ENCODE results near the gene ADAM8. TPM values are rescaled to one million over a fixed set of nuclear protein-coding genes. Genes with fewer than 3 reads are reported as not detected.
"Not testable (repeated sequence)": the region's sequence is repeated elsewhere in the genome, so short reads cannot be mapped to it uniquely, and the experiment has no call there.

Gene ADAM8
- total RNA-seq, 1 donor from 2014 or later = 1.7 TPM

- no peak for DNase-seq
Measured at GRCh38 chr10:133248334-133248715, 28.3 kb downstream of the ADAM8 start.

GRCh38 chr10:133247681-133248333 lies 28.9 kb downstream of the ADAM8 start:
- no peak for DNase-seq

GRCh38 chr10:133246236-133246626 lies 30.4 kb downstream of the ADAM8 start:
- no peak for DNase-seq

GRCh38 chr10:133245439-133246235 lies 31.0 kb downstream of the ADAM8 start:
- no peak for DNase-seq

GRCh38 chr10:133243593-133243992 lies 33.1 kb downstream of the ADAM8 start:
- DNase-seq = no peak

GRCh38 chr10:133242611-133243356 lies 33.9 kb downstream of the ADAM8 start:
- no peak for DNase-seq

- DNase-seq = no peak
Measured at GRCh38 chr10:133241501-133242205, 35.0 kb downstream of the ADAM8 start.

GRCh38 chr10:133239990-133240389 lies 36.7 kb downstream of the ADAM8 start:
- no peak for DNase-seq

GRCh38 chr10:133238466-133238804 lies 38.2 kb downstream of the ADAM8 start:
- no peak for DNase-seq

- no peak for DNase-seq
Measured at GRCh38 chr10:133237588-133238465, 38.8 kb downstream of the ADAM8 start, which contains the start of gene VENTX. TSS of gene VENTX (plus strand) at chr10:133237855. CDS start at chr10:133237915, 60 bp downstream.

GRCh38 chr10:133237241-133237587 lies 39.5 kb downstream of the ADAM8 start:
- no peak for DNase-seq

GRCh38 chr10:133236401-133237240 lies 40.0 kb downstream of the ADAM8 start:
- DNase-seq = no peak

- DNase-seq = no peak
Measured at GRCh38 chr10:133235932-133236331, 40.7 kb downstream of the ADAM8 start.

- no peak for DNase-seq
Measured at GRCh38 chr10:133235265-133235855, 41.3 kb downstream of the ADAM8 start.

- not testable (repeated sequence) for DNase-seq
Measured at GRCh38 chr10:133234796-133235195, 41.9 kb downstream of the ADAM8 start.

GRCh38 chr10:133231946-133232574 lies 44.6 kb downstream of the ADAM8 start:
- DNase-seq = no peak

GRCh38 chr10:133231244-133231945 lies 45.3 kb downstream of the ADAM8 start:
- DNase-seq = no peak

GRCh38 chr10:133230387-133231195 lies 46.1 kb downstream of the ADAM8 start:
- no peak for DNase-seq

Data from occipital lobe (tissue), 2 donors.